K562 (cell line): Measurements from ENCODE around the gene CERS2. TPM values are rescaled to one million over a fixed set of nuclear protein-coding genes. Genes with fewer than 3 reads are reported as not detected.

Source experiments
- ARID3A ChIP-seq: IDR thresholded peaks from 2 replicates; pipeline ENCODE4 v1.6.1; 2012; ENCODE audit warnings: low read depth, low read length, improper control_type of control experiment, borderline replicate concordance
- BHLHE40 ChIP-seq: IDR thresholded peaks from 2 replicates; pipeline ENCODE4 v1.6.1; 2011; ENCODE audit warnings: low read length, improper control_type of control experiment
- CEBPZ ChIP-seq: fragments of 150-350 bp; IDR thresholded peaks from 2 replicates; pipeline ENCODE4 v1.6.1; 2014; ENCODE audit warnings: low read depth, mild to moderate bottlenecking, low read length, borderline replicate concordance
- CUX1 ChIP-seq: fragments of 200-800 bp; sonication (Bioruptor generic); IDR thresholded peaks from 2 replicates; pipeline ENCODE4 v1.6.1; 2016; ENCODE audit warnings: missing genetic modification characterization, missing compliant biosample characterization
- FOXA3 ChIP-seq, 2 experiments: fragments of 450-650 bp in 1 of 2; sonication (generic) in 1 of 2; formaldehyde crosslinking; IDR thresholded peaks in 1 of 2; conservative IDR thresholded peaks in 1 of 2; 2 replicates each; pipeline versions ENCODE4 v1.4.0 to v1.8.0; 2020 to 2022; ENCODE audit warnings: mild to moderate bottlenecking in 2 of 2, missing genetic modification reagents in 1 of 2
- IRF2 ChIP-seq: sonication (generic); formaldehyde crosslinking; IDR thresholded peaks from 2 replicates; pipeline ENCODE4 v1.8.1; 2022; ENCODE audit warnings: mild to moderate bottlenecking, missing genetic modification reagents
- JUN ChIP-seq, 2 experiments: sonication (generic) in 1 of 2; formaldehyde crosslinking in 1 of 2; IDR thresholded peaks; 2 replicates each; pipeline versions ENCODE4 v1.6.1 to v1.8.0; 2012 to 2022; ENCODE audit warnings: borderline replicate concordance in 2 of 2, mild to moderate bottlenecking in 2 of 2, improper control_type of control experiment in 1 of 2, low read depth in 1 of 2, low read length in 1 of 2, missing genetic modification reagents in 1 of 2
- KLF6 ChIP-seq: fragments of 250-450 bp; sonication (Bioruptor Pico); IDR thresholded peaks from 2 replicates; pipeline ENCODE4 v1.4.0; 2020; ENCODE audit warnings: mild to moderate bottlenecking, moderate library complexity, borderline replicate concordance
- NCOA1 ChIP-seq: fragments of 450-650 bp; IDR thresholded peaks from 2 replicates; pipeline ENCODE4 v1.6.1; 2016; ENCODE audit warnings: low read depth
- PHB2 ChIP-seq: fragments of 450-650 bp; IDR thresholded peaks from 2 replicates; pipeline ENCODE4 v1.6.1; 2017; ENCODE audit warnings: low read depth
- SFPQ ChIP-seq: fragments of 200-400 bp; formaldehyde crosslinking; IDR thresholded peaks from 2 replicates; pipeline ENCODE4 v1.6.1; 2017; ENCODE audit warnings: mild to moderate bottlenecking, low read depth, low read length, moderate library complexity
- TEAD2 ChIP-seq: fragments of 450-650 bp; IDR thresholded peaks from 2 replicates; pipeline ENCODE4 v1.6.1; 2016; ENCODE audit warnings: missing genetic modification characterization, control low read depth, missing compliant biosample characterization
- ZKSCAN3 ChIP-seq: fragments of 250-450 bp; sonication (Bioruptor Pico); IDR thresholded peaks from 2 replicates; pipeline ENCODE4 v1.4.0; 2020
- ZNF253 ChIP-seq: fragments of 250-450 bp; sonication (Bioruptor Pico); conservative IDR thresholded peaks from 2 replicates; pipeline ENCODE4 v1.6.1; 2021; ENCODE audit warnings: mild to moderate bottlenecking
- polyA plus RNA-seq, 8 experiments: library from polyadenylated mRNA; depleted of rRNA in 4 of 8; stranded (reverse) in 5 of 8; unstranded in 3 of 8; fragments of >200 nt; fragmentation: Nextera tagmentation in 2 of 8; fragmentation: Illumina TruSeq in 1 of 8; extraction: Ambion mirVana in 2 of 8; extraction: Trizol in 1 of 8; gene quantifications; 2 replicates each; pipeline versions ENCODE4 v1.2.1 to v1.2.3, GENCODE V29; 2011 to 2014; ENCODE audit warnings: inconsistent platforms in 1 of 8, missing spikeins in 1 of 8
- total RNA-seq, 7 experiments: library from RNA; depleted of rRNA in 6 of 7; stranded (reverse); fragments of >200 nt in 6 of 7; fragmentation: Illumina TruSeq in 2 of 7; extraction: Trizol in 2 of 7; gene quantifications; 2 replicates each; pipeline versions ENCODE4 v1.2.1 to v1.2.3, GENCODE V29; 2011 to 2021; ENCODE audit warnings: low replicate concordance in 1 of 7

The CERS2 gene
- total and polyA plus RNA-seq, 9 of the 15 experiments (the other 6 are each of a cell fraction or from before 2014, with no cell fraction given) = 23.4 to 295 (median 132) TPM

- TF ChIP-seq CUX1 (CRISPR knock-in tag) (no peak), ARID3A (peak; percentile 88; the same call in 1 of the 2 replicates), KLF6 (CRISPR knock-in tag) (no peak), IRF2 (no peak), ZNF253 (CRISPR knock-in tag) (no peak), SFPQ (no peak), JUN (IDR thresholded peaks at IDR 0.05; ENCODE audit: borderline replicate concordance, low read depth, low read length) (no peak), JUN (CRISPR knock-in tag; IDR thresholded peaks at IDR 0.05; ENCODE audit: borderline replicate concordance) (no peak), BHLHE40 (no peak), PHB2 (no peak), NCOA1 (no peak), CEBPZ (no peak), TEAD2 (no peak), FOXA3 (CRISPR knock-in tag; conservative IDR thresholded peaks at IDR 0.05 in 1 of 2, IDR thresholded peaks at IDR 0.05 in 1 of 2) (no peak), ZKSCAN3 (CRISPR knock-in tag) (no peak)
Measured at GRCh38 chr1:150922519-150922975, 52.1 kb downstream of the CERS2 start (continued).
